Ishikawa (cell line): Measurements from ENCODE around the gene PTRH2.

ENCODE experiments used
- EP300 ChIP-seq: IDR thresholded peaks from 2 replicates; pipeline ENCODE4 v1.6.1; 2012; ENCODE audit warnings: borderline replicate concordance
- RAD21 ChIP-seq: IDR thresholded peaks from 2 replicates; pipeline ENCODE4 v1.6.1; 2012; ENCODE audit warnings: low read depth
- TAF1 ChIP-seq: IDR thresholded peaks from 2 replicates; pipeline ENCODE4 v1.6.1; 2012; ENCODE audit warnings: low read depth, mild to moderate bottlenecking
- TCF12 ChIP-seq: IDR thresholded peaks from 2 replicates; pipeline ENCODE4 v1.6.1; 2012; ENCODE audit warnings: low read depth
- YY1 ChIP-seq: IDR thresholded peaks from 2 replicates; pipeline ENCODE4 v1.6.1; 2012; ENCODE audit warnings: low read depth
- ZBTB7A ChIP-seq: IDR thresholded peaks from 2 replicates; pipeline ENCODE4 v1.6.1; 2012; ENCODE audit warnings: low read depth
- TF ChIP-seq, protein P1 (sequence below): IDR thresholded peaks from 2 replicates; pipeline ENCODE4 v1.6.1; 2012; ENCODE audit warnings: low read depth, mild to moderate bottlenecking
- TF ChIP-seq, protein P2 (sequence below): IDR thresholded peaks from 2 replicates; pipeline ENCODE4 v1.6.1; 2012

DNA sequence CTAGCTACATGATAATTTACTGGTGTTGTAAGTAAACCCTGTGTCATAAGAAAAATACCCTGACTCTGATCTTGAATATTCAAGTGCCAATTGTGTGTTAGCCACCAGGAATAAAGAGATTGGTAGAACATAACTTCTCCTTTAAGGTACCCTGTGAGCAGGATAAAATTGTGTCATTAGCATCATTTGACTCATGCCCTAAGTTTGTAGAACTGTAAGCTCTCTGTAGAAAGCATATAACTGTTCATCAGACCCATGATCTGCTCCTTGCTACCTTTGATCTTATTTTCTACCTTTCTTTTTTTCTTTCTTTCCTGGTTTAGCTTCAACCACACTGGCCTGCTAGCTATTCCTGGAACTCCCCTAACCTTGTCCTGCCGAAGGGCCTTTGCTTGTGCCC lies 35.8 kb downstream of the PTRH2 start:
- TF ChIP-seq YY1 (no peak), RAD21 (no peak), TAF1 (no peak), TCF12 (no peak), ZBTB7A (no peak), EP300 (no peak)
- TF ChIP-seq, protein P1, sequence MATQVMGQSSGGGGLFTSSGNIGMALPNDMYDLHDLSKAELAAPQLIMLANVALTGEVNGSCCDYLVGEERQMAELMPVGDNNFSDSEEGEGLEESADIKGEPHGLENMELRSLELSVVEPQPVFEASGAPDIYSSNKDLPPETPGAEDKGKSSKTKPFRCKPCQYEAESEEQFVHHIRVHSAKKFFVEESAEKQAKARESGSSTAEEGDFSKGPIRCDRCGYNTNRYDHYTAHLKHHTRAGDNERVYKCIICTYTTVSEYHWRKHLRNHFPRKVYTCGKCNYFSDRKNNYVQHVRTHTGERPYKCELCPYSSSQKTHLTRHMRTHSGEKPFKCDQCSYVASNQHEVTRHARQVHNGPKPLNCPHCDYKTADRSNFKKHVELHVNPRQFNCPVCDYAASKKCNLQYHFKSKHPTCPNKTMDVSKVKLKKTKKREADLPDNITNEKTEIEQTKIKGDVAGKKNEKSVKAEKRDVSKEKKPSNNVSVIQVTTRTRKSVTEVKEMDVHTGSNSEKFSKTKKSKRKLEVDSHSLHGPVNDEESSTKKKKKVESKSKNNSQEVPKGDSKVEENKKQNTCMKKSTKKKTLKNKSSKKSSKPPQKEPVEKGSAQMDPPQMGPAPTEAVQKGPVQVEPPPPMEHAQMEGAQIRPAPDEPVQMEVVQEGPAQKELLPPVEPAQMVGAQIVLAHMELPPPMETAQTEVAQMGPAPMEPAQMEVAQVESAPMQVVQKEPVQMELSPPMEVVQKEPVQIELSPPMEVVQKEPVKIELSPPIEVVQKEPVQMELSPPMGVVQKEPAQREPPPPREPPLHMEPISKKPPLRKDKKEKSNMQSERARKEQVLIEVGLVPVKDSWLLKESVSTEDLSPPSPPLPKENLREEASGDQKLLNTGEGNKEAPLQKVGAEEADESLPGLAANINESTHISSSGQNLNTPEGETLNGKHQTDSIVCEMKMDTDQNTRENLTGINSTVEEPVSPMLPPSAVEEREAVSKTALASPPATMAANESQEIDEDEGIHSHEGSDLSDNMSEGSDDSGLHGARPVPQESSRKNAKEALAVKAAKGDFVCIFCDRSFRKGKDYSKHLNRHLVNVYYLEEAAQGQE: no peak
- TF ChIP-seq, protein P2, sequence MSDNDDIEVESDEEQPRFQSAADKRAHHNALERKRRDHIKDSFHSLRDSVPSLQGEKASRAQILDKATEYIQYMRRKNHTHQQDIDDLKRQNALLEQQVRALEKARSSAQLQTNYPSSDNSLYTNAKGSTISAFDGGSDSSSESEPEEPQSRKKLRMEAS: no peak
